ENCODE measurements around the gene PARVB.

PARVB gene

GRCh38 chr22:44139773-44140172 lies 115.7 kb downstream of the PARVB start:
- TF ChIP-seq MAX (IDR thresholded peaks at IDR 0.05; ENCODE audit: low read depth, low read length) (no peak), CTCF (IDR thresholded peaks at IDR 0.05; ENCODE audit: low read depth, low read length) (no peak), MYC (IDR thresholded peaks at IDR 0.05; ENCODE audit: low read depth, low read length) (no peak), POLR2A (IDR thresholded peaks at IDR 0.05; ENCODE audit: extremely low read depth, insufficient read length) (no peak)
- no peak overlapping the region for H3K4me3 ChIP-seq (ENCODE audit: low read depth, low read length)
- DNase-seq (ENCODE audit: low read depth), result no peak

- no peak overlapping the region for H3K4me3 ChIP-seq (ENCODE audit: low read depth, low read length)
- TF ChIP-seq MYC (IDR thresholded peaks at IDR 0.05; ENCODE audit: low read depth, low read length) (no peak), MAX (IDR thresholded peaks at IDR 0.05; ENCODE audit: low read depth, low read length) (no peak), POLR2A (IDR thresholded peaks at IDR 0.05; ENCODE audit: extremely low read depth, insufficient read length) (no peak), CTCF (IDR thresholded peaks at IDR 0.05; ENCODE audit: low read depth, low read length) (no peak)
- DNase-seq (ENCODE audit: low read depth), result no peak
Measured at GRCh38 chr22:44142421-44143104, 118.5 kb downstream of the PARVB start.

- TF ChIP-seq MYC (IDR thresholded peaks at IDR 0.05; ENCODE audit: low read depth, low read length), result no peak
- TF ChIP-seq POLR2A (IDR thresholded peaks at IDR 0.05; ENCODE audit: extremely low read depth, insufficient read length), result no peak
- no peak for TF ChIP-seq CTCF (IDR thresholded peaks at IDR 0.05; ENCODE audit: low read depth, low read length)
- no peak for TF ChIP-seq MAX (IDR thresholded peaks at IDR 0.05; ENCODE audit: low read depth, low read length)
- H3K4me3 ChIP-seq (ENCODE audit: low read depth, low read length), result no peak overlapping the region
- no peak for DNase-seq (ENCODE audit: low read depth)
Measured at GRCh38 chr22:44143105-44143474, 119.0 kb downstream of the PARVB start.

DNA sequence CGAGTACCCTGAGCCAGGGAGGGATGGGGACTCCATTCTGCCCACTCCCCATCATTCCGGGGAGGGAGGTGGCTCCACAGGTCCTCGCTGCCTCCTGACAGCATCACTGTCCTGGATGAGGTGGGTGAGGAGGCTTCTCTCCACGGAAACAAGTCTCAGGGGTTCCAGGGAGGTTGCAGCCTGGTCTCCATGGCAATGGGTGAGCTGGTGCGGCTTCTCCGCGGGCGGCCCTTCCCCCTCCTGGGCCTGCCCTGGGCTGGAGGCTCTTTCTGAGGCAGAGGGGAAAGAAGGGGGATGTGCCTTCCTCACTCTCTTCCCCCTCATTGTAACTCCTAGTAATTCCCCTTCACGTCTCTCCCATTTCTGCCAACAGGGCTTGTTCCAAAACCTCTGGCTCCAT lies 119.5 kb downstream of the PARVB start:
- no peak for TF ChIP-seq MYC (IDR thresholded peaks at IDR 0.05; ENCODE audit: low read depth, low read length)
- TF ChIP-seq POLR2A (IDR thresholded peaks at IDR 0.05; ENCODE audit: extremely low read depth, insufficient read length), result no peak
- TF ChIP-seq CTCF (IDR thresholded peaks at IDR 0.05; ENCODE audit: low read depth, low read length), result no peak
- TF ChIP-seq MAX (IDR thresholded peaks at IDR 0.05; ENCODE audit: low read depth, low read length), result no peak
- no peak for DNase-seq (ENCODE audit: low read depth)

DNA sequence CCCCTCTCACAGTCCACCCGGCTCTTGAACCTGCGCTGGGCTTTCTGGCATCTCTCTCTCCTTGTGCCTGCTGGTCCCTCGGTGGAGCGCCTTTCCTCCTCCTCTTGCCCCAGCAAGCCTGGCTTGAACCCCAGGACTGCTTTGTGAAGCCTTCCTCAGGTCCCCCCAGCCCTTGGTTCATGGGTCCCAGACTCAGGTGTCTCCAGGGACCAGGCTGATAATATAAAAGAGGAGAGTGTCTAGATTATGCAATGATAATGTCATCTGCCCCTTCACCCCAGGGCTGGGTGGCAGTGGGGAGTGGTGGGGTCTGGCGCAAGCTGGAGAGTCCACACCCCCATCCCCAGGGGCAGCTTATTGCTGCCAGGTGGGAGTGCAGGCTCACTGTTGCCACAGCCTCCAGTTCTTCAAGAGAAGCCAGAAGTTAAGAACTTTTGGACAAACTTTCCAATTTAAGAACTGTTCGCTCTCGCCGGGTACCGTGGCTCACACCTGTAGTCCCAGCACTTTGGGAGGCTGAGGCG lies 120.0 kb downstream of the PARVB start:
- no peak for TF ChIP-seq MYC (IDR thresholded peaks at IDR 0.05; ENCODE audit: low read depth, low read length)
- TF ChIP-seq MAX (IDR thresholded peaks at IDR 0.05; ENCODE audit: low read depth, low read length), result no peak
- TF ChIP-seq CTCF (IDR thresholded peaks at IDR 0.05; ENCODE audit: low read depth, low read length), result no peak
- no peak for TF ChIP-seq POLR2A (IDR thresholded peaks at IDR 0.05; ENCODE audit: extremely low read depth, insufficient read length)
- peak; percentile 55 for DNase-seq (ENCODE audit: low read depth)
- H3K4me3 ChIP-seq (ENCODE audit: low read depth, low read length), result no peak overlapping the region

More for the DNA sequence above, 119.5 kb downstream of the PARVB start:
- no peak overlapping the region for H3K4me3 ChIP-seq (ENCODE audit: low read depth, low read length)
